Measurements from ENCODE around the gene MAPK10. TPM values are rescaled to one million over a fixed set of nuclear protein-coding genes. Genes with fewer than 3 reads are reported as not detected.

The MAPK10 gene
- total RNA-seq (100 to 1,000 TPM in 1 of 2 donors, 10 to 100 TPM in 1; 43.1 to 109 TPM), polyA plus RNA-seq (1 to 10 TPM; 3.3 to 5.9 TPM)
- long read RNA-seq, donor 1, partial matches to known transcripts = 112 of 113 reads
- long read RNA-seq, donor 1, other reads (novel, unspliced or antisense) = 0 of 113 reads
- long read RNA-seq, donor 2 = 0 reads
- long read RNA-seq, donor 3 = 0 reads
- long read RNA-seq, donor 4 = 0 reads
- long read RNA-seq, donor 5, full-length matches to known transcripts = 4 of 4 reads
- long read RNA-seq, donor 5, partial matches to known transcripts = 0 of 4 reads
- long read RNA-seq, donor 5, other reads (novel, unspliced or antisense) = 0 of 4 reads

DNA sequence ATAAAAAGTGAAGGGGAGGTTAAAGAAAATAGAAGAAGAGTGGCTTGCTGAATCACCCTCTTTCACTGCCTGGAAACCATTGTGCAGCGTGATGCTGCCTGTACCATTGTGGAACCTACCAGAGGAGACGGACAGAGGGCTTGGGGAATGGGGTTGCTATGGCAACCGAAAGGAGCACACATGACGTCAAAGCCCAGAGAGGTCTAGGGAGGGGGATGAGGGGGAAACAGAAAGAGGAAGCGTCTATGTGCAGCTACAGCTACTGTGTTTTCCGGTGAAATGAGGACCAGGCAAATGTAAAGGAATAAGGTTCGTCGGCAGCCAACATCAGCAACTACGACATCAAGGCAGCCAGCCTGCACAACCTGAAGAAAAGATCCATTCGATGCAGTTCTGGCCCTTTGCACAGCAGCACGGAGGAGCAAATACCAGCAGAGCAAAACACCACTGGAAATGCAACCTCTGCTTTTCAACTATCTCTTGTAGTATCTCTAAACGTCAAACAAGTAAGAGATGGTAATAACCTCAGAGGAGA is at the start of gene MAPK10:
TSS of gene MAPK10 (minus strand) at position 110 of the 535 bp plus-strand sequence.
- peak within 1 kb of the TSS; percentile 41 to 42 for H3K9ac ChIP-seq (ENCODE audit: insufficient read depth in 1 of 2, low read length in 2 of 2)
- H3K36me3 ChIP-seq (ENCODE audit: control insufficient read depth in 4 of 4, insufficient read depth in 4 of 4, low read length in 4 of 4) = no peaks in the 10 kb centered on the region
- TF ChIP-seq, protein P1, sequence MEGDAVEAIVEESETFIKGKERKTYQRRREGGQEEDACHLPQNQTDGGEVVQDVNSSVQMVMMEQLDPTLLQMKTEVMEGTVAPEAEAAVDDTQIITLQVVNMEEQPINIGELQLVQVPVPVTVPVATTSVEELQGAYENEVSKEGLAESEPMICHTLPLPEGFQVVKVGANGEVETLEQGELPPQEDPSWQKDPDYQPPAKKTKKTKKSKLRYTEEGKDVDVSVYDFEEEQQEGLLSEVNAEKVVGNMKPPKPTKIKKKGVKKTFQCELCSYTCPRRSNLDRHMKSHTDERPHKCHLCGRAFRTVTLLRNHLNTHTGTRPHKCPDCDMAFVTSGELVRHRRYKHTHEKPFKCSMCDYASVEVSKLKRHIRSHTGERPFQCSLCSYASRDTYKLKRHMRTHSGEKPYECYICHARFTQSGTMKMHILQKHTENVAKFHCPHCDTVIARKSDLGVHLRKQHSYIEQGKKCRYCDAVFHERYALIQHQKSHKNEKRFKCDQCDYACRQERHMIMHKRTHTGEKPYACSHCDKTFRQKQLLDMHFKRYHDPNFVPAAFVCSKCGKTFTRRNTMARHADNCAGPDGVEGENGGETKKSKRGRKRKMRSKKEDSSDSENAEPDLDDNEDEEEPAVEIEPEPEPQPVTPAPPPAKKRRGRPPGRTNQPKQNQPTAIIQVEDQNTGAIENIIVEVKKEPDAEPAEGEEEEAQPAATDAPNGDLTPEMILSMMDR (IDR thresholded peaks at IDR 0.05; ENCODE audit: control extremely low read depth, extremely low read depth) = no peak
- H3K4me1 ChIP-seq (ENCODE audit: control insufficient read depth in 5 of 5, insufficient read depth in 5 of 5, low read length in 5 of 5) = peaks cover 0 to 8% (median 6%) of the 10 kb centered on the region in 5 donors
- peak; percentile 83 to 91 (median 91) for DNase-seq
- peak; percentile 89 for ATAC-seq (ENCODE audit: insufficient read depth, low FRiP score)
- 4 to 5% methylated on average over 12 of the region's 12 CpGs for WGBS, 2 donors
- H3K9me3 ChIP-seq (ENCODE audit: control insufficient read depth in 4 of 4, insufficient read depth in 3 of 4, low read length in 3 of 4) = peaks cover 0 to 2% (median 0%) of the 10 kb centered on the region in 4 donors
- H3K4me3 ChIP-seq = peak within 1 kb of the TSS; percentile 1
- no peak within 1 kb of the TSS for H3K27ac ChIP-seq (ENCODE audit: low read depth in 1 of 2, low read length in 1 of 2)
- H3K27me3 ChIP-seq (ENCODE audit: control insufficient read depth in 3 of 3, insufficient read depth in 3 of 3, low read length in 2 of 3) = no peaks in the 10 kb centered on the region

DNA sequence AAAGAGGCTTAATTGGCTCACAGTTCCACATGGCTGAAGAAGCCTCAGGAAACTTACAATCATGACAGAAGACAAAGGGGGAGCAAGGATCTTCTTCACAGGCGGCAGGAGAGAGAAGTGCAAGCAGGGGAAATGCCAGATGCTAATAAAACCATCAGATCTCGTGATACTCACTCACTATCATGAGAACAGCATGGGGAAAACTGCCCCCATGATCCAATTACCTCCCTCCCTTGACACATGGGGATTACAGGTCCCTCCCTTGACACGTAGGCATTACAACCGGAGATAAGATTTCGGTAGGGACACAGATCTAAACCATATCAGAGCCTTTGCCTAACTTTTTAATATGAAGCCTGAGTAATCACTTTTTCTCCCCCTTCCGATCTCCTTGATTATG is 43.7 kb upstream of the MAPK10 start:
- H3K9me3 ChIP-seq (ENCODE audit: control insufficient read depth in 4 of 4, insufficient read depth in 3 of 4, low read length in 3 of 4) = peaks cover 0 to 2% (median 0%) of the 10 kb centered on the region in 4 donors
- no peak overlapping the region for H3K27ac ChIP-seq (ENCODE audit: low read depth in 1 of 2, low read length in 1 of 2)
- DNase-seq (no peak), ATAC-seq (ENCODE audit: insufficient read depth, low FRiP score) (no peak)
- H3K27me3 ChIP-seq (ENCODE audit: control insufficient read depth in 3 of 3, insufficient read depth in 3 of 3, low read length in 2 of 3) = no peaks in the 10 kb centered on the region
- no peaks in the 10 kb centered on the region for H3K4me1 ChIP-seq (ENCODE audit: control insufficient read depth in 5 of 5, insufficient read depth in 5 of 5, low read length in 5 of 5)
- TF ChIP-seq, protein P1 (IDR thresholded peaks at IDR 0.05; ENCODE audit: control extremely low read depth, extremely low read depth) = no peak
- H3K36me3 ChIP-seq (ENCODE audit: control insufficient read depth in 4 of 4, insufficient read depth in 4 of 4, low read length in 4 of 4) = no peaks in the 10 kb centered on the region
- no peak overlapping the region for H3K9ac ChIP-seq (ENCODE audit: insufficient read depth in 1 of 2, low read length in 2 of 2)
- H3K4me3 ChIP-seq = no peak overlapping the region
- 83 to 89% methylated on average over 6 of the region's 6 CpGs for WGBS, 2 donors

DNA sequence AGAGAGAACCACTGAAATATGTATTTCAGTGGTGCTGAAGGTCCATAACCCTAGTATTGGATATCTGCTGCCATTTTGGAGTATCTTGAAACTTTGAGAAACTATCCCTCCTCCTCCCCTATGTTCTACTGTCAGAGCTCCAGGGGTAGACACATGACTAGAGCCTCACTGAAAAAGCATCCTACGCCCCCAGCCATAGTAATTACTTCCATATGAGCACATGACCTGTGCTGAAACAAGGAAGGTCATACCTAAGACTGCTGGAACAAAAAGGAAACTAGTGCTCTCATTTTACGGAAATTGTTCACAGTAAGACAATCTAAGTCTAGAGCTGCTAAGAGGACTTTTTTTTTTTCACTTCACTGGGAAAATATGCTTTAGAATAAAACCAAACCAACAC is 42.0 kb upstream of the MAPK10 start:
- no peak for ATAC-seq (ENCODE audit: insufficient read depth, low FRiP score)
- TF ChIP-seq, protein P1 (IDR thresholded peaks at IDR 0.05; ENCODE audit: control extremely low read depth, extremely low read depth) = no peak
- H3K4me3 ChIP-seq = no peak overlapping the region
- H3K4me1 ChIP-seq (ENCODE audit: control insufficient read depth in 5 of 5, insufficient read depth in 5 of 5, low read length in 5 of 5) = no peaks in the 10 kb centered on the region
- H3K27ac ChIP-seq (ENCODE audit: low read depth in 1 of 2, low read length in 1 of 2) = no peak overlapping the region
- no peaks in the 10 kb centered on the region for H3K27me3 ChIP-seq (ENCODE audit: control insufficient read depth in 3 of 3, insufficient read depth in 3 of 3, low read length in 2 of 3)
- peaks cover 0 to 2% (median 0%) of the 10 kb centered on the region in 4 donors for H3K9me3 ChIP-seq (ENCODE audit: control insufficient read depth in 4 of 4, insufficient read depth in 3 of 4, low read length in 3 of 4)
- 88 to 89% methylated on average over 2 of the region's 2 CpGs for WGBS, 2 donors
- no peaks in the 10 kb centered on the region for H3K36me3 ChIP-seq (ENCODE audit: control insufficient read depth in 4 of 4, insufficient read depth in 4 of 4, low read length in 4 of 4)
- DNase-seq = no peak
- no peak overlapping the region for H3K9ac ChIP-seq (ENCODE audit: insufficient read depth in 1 of 2, low read length in 2 of 2)
